ENCODE results near the gene NTRK3. TPM values are rescaled to one million over a fixed set of nuclear protein-coding genes. Genes with fewer than 3 reads are reported as not detected.

Gene NTRK3
- total RNA-seq, 1 experiment from 2014 or later: not detected

DNA sequence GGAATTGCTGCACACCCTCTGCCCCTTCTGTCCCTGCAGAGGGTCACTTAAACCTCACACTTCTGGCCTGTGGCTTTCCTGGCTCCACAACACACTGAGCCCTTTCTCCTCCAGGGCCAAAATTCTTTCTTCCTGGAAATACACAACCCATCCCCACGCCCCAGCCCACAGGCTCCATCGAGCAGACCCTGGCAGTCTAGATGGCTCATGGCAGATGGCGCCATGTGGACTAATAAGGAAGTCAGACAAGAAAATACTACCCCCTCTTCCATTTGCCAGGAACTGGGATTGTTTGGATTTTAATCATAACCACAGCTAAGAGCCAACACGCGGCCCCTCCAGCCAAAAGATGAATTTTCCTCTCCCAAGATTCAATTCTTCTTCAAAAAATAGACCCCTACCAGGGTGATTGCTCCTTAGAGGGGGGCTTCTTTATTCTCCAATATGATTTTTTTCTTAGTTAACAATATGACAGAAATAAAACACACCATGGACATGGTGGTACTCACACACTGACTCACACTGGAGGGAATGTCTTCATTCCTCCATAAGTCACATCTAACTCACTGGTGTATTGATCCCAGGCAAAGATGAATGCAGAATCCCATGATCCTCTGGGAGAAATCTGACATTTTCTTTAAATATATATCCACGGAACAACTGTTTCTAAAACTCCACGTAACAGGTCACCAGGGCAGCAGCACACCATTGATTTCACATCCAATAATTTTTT lies 111.5 kb downstream of the NTRK3 start:
- Histone ChIP-seq H3K9me2 (ENCODE audit: insufficient read depth) (no peaks in the 10 kb centered on the region), H2AFZ (no peak overlapping the region), H3K4me1 (replicated peaks; ENCODE audit: insufficient read depth) (no peaks in the 10 kb centered on the region), H4K20me1 (ENCODE audit: insufficient read depth) (no peaks in the 10 kb centered on the region), H3K36me3 (ENCODE audit: low read depth) (no peaks in the 10 kb centered on the region), H3K4me3 (no peak overlapping the region), H3K4me2 (no peak overlapping the region), H3K9me3 (ENCODE audit: insufficient read depth, low read depth) (no peaks in the 10 kb centered on the region), H3K27ac (no peak overlapping the region), H3F3A (ENCODE audit: insufficient read depth, low read depth) (no peaks in the 10 kb centered on the region), H3K79me2 (ENCODE audit: low read depth) (no peaks in the 10 kb centered on the region), H3K27me3 (ENCODE audit: insufficient read depth, low read depth) (0 out of 2 replicates have a peak, but pooled peaks cover 4% of the 10 kb centered on the region)
- ChIA-PET POLR2A (ENCODE audit: unreplicated experiment) (no interaction called here), CTCF (no interaction called here)
- DNase-seq: no peak
- intact Hi-C loops (cut with micrococcal nuclease; ENCODE audit: unreplicated experiment): no loop called here
- BruUV-seq (replicated peaks): no TSS peak
- no peak for TF ChIP-seq EZH2 (IDR thresholded peaks at IDR 0.05; ENCODE audit: low read depth)
- TF ChIP-seq, protein P1, sequence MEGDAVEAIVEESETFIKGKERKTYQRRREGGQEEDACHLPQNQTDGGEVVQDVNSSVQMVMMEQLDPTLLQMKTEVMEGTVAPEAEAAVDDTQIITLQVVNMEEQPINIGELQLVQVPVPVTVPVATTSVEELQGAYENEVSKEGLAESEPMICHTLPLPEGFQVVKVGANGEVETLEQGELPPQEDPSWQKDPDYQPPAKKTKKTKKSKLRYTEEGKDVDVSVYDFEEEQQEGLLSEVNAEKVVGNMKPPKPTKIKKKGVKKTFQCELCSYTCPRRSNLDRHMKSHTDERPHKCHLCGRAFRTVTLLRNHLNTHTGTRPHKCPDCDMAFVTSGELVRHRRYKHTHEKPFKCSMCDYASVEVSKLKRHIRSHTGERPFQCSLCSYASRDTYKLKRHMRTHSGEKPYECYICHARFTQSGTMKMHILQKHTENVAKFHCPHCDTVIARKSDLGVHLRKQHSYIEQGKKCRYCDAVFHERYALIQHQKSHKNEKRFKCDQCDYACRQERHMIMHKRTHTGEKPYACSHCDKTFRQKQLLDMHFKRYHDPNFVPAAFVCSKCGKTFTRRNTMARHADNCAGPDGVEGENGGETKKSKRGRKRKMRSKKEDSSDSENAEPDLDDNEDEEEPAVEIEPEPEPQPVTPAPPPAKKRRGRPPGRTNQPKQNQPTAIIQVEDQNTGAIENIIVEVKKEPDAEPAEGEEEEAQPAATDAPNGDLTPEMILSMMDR (conservative IDR thresholded peaks at IDR 0.05): no peak

DNA sequence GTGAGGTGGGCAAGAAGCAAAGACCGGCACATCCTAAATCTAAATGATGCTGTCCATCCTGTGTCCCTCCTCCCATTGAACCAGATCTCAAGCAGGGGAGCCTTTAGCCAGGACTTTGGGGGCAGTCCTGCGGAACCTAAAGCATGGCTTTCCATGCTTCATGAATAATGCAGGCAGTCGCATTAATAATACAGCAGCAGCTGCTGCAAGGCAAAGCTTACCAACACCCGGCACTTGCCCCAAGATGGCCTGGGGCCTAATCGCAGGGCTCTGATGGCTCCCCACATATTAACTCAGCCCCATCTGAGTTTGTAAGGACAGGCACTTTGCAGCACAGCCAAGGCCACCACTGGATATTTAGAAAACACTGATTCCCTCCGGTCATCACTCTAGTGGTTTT lies 114.4 kb downstream of the NTRK3 start:
- Histone ChIP-seq H2AFZ (no peak overlapping the region), H3K4me3 (no peak overlapping the region), H3K27me3 (ENCODE audit: insufficient read depth, low read depth) (peaks cover 9% of the 10 kb centered on the region; the same call in 1 of the 2 replicates), H3K4me2 (no peak overlapping the region), H3K36me3 (ENCODE audit: low read depth) (no peaks in the 10 kb centered on the region), H3K4me1 (replicated peaks; ENCODE audit: insufficient read depth) (no peaks in the 10 kb centered on the region), H3K79me2 (ENCODE audit: low read depth) (no peaks in the 10 kb centered on the region), H3K9me2 (ENCODE audit: insufficient read depth) (no peaks in the 10 kb centered on the region), H3F3A (ENCODE audit: insufficient read depth, low read depth) (no peaks in the 10 kb centered on the region), H3K27ac (no peak overlapping the region), H3K9me3 (ENCODE audit: insufficient read depth, low read depth) (no peaks in the 10 kb centered on the region), H4K20me1 (ENCODE audit: insufficient read depth) (no peaks in the 10 kb centered on the region)
- DNase-seq: no peak
- POLR2A ChIA-PET (ENCODE audit: unreplicated experiment): no interaction called here
- CTCF ChIA-PET: no interaction called here
- BruUV-seq (replicated peaks): no TSS peak
- intact Hi-C loops (cut with micrococcal nuclease; ENCODE audit: unreplicated experiment): no loop called here
- no peak for TF ChIP-seq EZH2 (IDR thresholded peaks at IDR 0.05; ENCODE audit: low read depth)
- TF ChIP-seq, protein P1 (conservative IDR thresholded peaks at IDR 0.05): no peak

DNA sequence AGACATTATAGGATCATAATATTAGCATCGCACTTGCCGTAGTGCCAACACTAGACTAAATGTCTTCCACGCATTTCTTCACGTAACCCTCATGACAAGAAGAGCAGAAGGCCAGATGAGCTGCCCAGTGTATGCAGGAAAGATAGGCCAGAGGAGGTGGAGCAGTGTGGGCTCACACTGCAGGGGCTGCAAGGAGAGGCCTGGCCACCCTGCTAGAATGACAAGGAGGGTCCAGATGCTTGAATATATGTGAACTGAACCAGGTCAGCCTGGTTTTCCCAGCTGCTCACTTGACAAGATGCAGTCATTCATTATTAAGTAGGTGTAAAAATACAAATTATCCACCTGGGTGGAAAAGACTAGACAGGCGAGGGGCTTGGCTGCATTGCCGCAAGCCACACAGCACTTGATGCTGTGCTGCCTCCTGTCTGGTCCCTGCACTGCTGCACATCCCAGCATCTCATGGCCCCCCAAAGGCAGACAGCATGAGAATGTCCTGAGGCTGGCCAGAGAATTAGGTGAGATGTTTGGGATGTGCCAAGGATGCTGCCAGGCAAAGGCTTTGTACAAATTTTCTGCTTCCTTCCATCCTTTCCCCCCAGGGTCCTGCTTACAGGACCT lies 115.2 kb downstream of the NTRK3 start:
- BruUV-seq (replicated peaks): no TSS peak
- no peak overlapping the region for H3K4me3 ChIP-seq
- peaks cover 17% of the 10 kb centered on the region; the same call in 1 of the 2 replicates for H3K27me3 ChIP-seq (ENCODE audit: insufficient read depth, low read depth)
- no peak for TF ChIP-seq EZH2 (IDR thresholded peaks at IDR 0.05; ENCODE audit: low read depth)
- TF ChIP-seq, protein P1 (conservative IDR thresholded peaks at IDR 0.05): no peak
- H4K20me1 ChIP-seq (ENCODE audit: insufficient read depth): no peaks in the 10 kb centered on the region
- ChIA-PET CTCF (no interaction called here), POLR2A (ENCODE audit: unreplicated experiment) (no interaction called here)
- no peak overlapping the region for H3K27ac ChIP-seq
- H3F3A ChIP-seq (ENCODE audit: insufficient read depth, low read depth): no peaks in the 10 kb centered on the region
- intact Hi-C loops (cut with micrococcal nuclease; ENCODE audit: unreplicated experiment): no loop called here
- H3K4me2 ChIP-seq: no peak overlapping the region
- no peaks in the 10 kb centered on the region for H3K9me2 ChIP-seq (ENCODE audit: insufficient read depth)
- H3K79me2 ChIP-seq (ENCODE audit: low read depth): no peaks in the 10 kb centered on the region
- no peaks in the 10 kb centered on the region for H3K4me1 ChIP-seq (replicated peaks; ENCODE audit: insufficient read depth)
- no peak overlapping the region for H2AFZ ChIP-seq
- H3K36me3 ChIP-seq (ENCODE audit: low read depth): no peaks in the 10 kb centered on the region
- H3K9me3 ChIP-seq (ENCODE audit: insufficient read depth, low read depth): no peaks in the 10 kb centered on the region
- DNase-seq: no peak

Data from PC-9 (cell line).